Stromal cell of bone marrow (primary cell): ENCODE measurements around the gene YPEL2.
A peak's percentile ranks its signal among the peaks of the same experiment; 100 is the strongest.
"Not testable (repeated sequence)": the region's sequence is repeated elsewhere in the genome, so short reads cannot be mapped to it uniquely, and the experiment has no call there.

Source experiments
- DNase-seq: peaks from one replicate; pipeline ENCODE4 v3.0.0-alpha.2; 2012; ENCODE audit warnings: low read depth

Gene YPEL2

GRCh38 chr17:59377410-59377809 is 46.0 kb downstream of the YPEL2 start:
- DNase-seq: no peak

GRCh38 chr17:59378675-59379074 is 47.2 kb downstream of the YPEL2 start:
- peak; percentile 48 for DNase-seq

- no peak for DNase-seq
These were observed 49.0 kb downstream of the YPEL2 start for GRCh38 chr17:59380474-59380873.

- no peak for DNase-seq
These were observed 50.5 kb downstream of the YPEL2 start for GRCh38 chr17:59381716-59382570.

- no peak for DNase-seq
These were observed 52.4 kb downstream of the YPEL2 start for GRCh38 chr17:59383893-59384292.

- DNase-seq: no peak
These were observed 56.1 kb downstream of the YPEL2 start for GRCh38 chr17:59387351-59388068.

- DNase-seq: no peak
These were observed 56.7 kb downstream of the YPEL2 start for GRCh38 chr17:59388069-59388556.

- no peak for DNase-seq
These were observed 57.6 kb downstream of the YPEL2 start for GRCh38 chr17:59389066-59389465.

- DNase-seq: no peak
These were observed 59.6 kb downstream of the YPEL2 start for GRCh38 chr17:59391021-59391420.

GRCh38 chr17:59392973-59393679 is 61.7 kb downstream of the YPEL2 start:
- DNase-seq: no peak

GRCh38 chr17:59393742-59394410 is 62.4 kb downstream of the YPEL2 start:
- DNase-seq: not testable (repeated sequence)

- no peak for DNase-seq
These were observed 64.8 kb downstream of the YPEL2 start for GRCh38 chr17:59396134-59396826.

- DNase-seq: no peak
These were observed 66.0 kb downstream of the YPEL2 start for GRCh38 chr17:59397316-59398073.

GRCh38 chr17:59399914-59400313 is 68.5 kb downstream of the YPEL2 start:
- DNase-seq: no peak

- DNase-seq: no peak
These were observed 69.4 kb downstream of the YPEL2 start for GRCh38 chr17:59400858-59401257.

- DNase-seq: no peak
These were observed 69.8 kb downstream of the YPEL2 start for GRCh38 chr17:59401274-59401673.

- no peak for DNase-seq
These were observed 70.3 kb downstream of the YPEL2 start for GRCh38 chr17:59401725-59402124.

- DNase-seq: no peak
These were observed 71.3 kb downstream of the YPEL2 start for GRCh38 chr17:59402760-59403159.

GRCh38 chr17:59404471-59404870 is 73.0 kb downstream of the YPEL2 start:
- DNase-seq: no peak

GRCh38 chr17:59405944-59406705 is 74.7 kb downstream of the YPEL2 start:
- no peak for DNase-seq
